Keratinocyte (primary cell): Measurements from ENCODE around the gene MRPL10. TPM values are rescaled to one million over a fixed set of nuclear protein-coding genes. Genes with fewer than 3 reads are reported as not detected.

Experiments used
- DNase-seq: peaks from one replicate; pipeline ENCODE4 v3.0.0-alpha.2; 2011; ENCODE audit warnings: low read depth, missing footprints, low spot score
- FAIRE-seq: peaks from 2 replicates; lab custom pipeline; 2011; peaks lifted over from hg19 to GRCh38; lab: Jason Lieb, UNC
- H2AFZ ChIP-seq: 2 replicates; pipeline ENCODE4 v1.6.0; 2012; ENCODE audit warnings: low read length, control low read depth, inconsistent platforms; ENCODE audit not compliant: control insufficient read depth
- H3K27ac ChIP-seq: 2 replicates; pipeline ENCODE4 v1.5.1; 2011; ENCODE audit warnings: low read length; ENCODE audit not compliant: control insufficient read depth, insufficient read depth
- H3K27me3 ChIP-seq: 3 replicates; pipeline ENCODE4 v1.6.0; 2011; ENCODE audit warnings: low read length; ENCODE audit not compliant: control insufficient read depth, insufficient read depth; ENCODE audit errors: extremely low read depth
- H3K36me3 ChIP-seq, 2 experiments: 2 replicates in 1 of 2; 3 replicates in 1 of 2; pipeline ENCODE4 v1.5.1; 2011; ENCODE audit warnings: low read length in 2 of 2, mild to moderate bottlenecking in 1 of 2; ENCODE audit not compliant: control insufficient read depth in 2 of 2, insufficient read depth in 2 of 2; ENCODE audit errors: extremely low read depth in 1 of 2
- H3K4me1 ChIP-seq: 3 replicates; pipeline ENCODE4 v1.5.1; 2011; ENCODE audit warnings: low read length; ENCODE audit not compliant: control insufficient read depth, insufficient read depth; ENCODE audit errors: extremely low read depth
- H3K4me2 ChIP-seq: 3 replicates; pipeline ENCODE4 v1.6.0; 2011; ENCODE audit warnings: low read depth, low read length; ENCODE audit not compliant: control insufficient read depth, insufficient read depth; ENCODE audit errors: extremely low read depth
- H3K4me3 ChIP-seq, 3 experiments: fragments of 200-600 bp in 1 of 3; sonication (generic) in 1 of 3; 2 replicates in 2 of 3; 3 replicates in 1 of 3; pipeline ENCODE4 v1.5.1; 2011 to 2016; ENCODE audit warnings: low read length in 3 of 3, mild to moderate bottlenecking in 3 of 3, control low read depth in 2 of 3, inconsistent platforms in 1 of 3, low read depth in 1 of 3, mixed read lengths in 1 of 3, mixed run types in 1 of 3, moderate library complexity in 1 of 3; ENCODE audit not compliant: control insufficient read depth in 2 of 3, insufficient read depth in 2 of 3; ENCODE audit errors: extremely low read depth in 1 of 3
- H3K79me2 ChIP-seq: 2 replicates; pipeline ENCODE4 v1.6.0; 2012; ENCODE audit warnings: low read length; ENCODE audit not compliant: control insufficient read depth, insufficient read depth
- H3K9ac ChIP-seq: 3 replicates; pipeline ENCODE4 v1.6.0; 2011; ENCODE audit warnings: low read length; ENCODE audit not compliant: control insufficient read depth, insufficient read depth; ENCODE audit errors: extremely low read depth
- H3K9me1 ChIP-seq: 3 replicates; pipeline ENCODE4 v1.6.0; 2011; ENCODE audit warnings: low read length; ENCODE audit not compliant: control insufficient read depth, insufficient read depth; ENCODE audit errors: extremely low read depth
- H3K9me3 ChIP-seq: 2 replicates; pipeline ENCODE4 v1.5.1; 2012; ENCODE audit warnings: low read depth, low read length; ENCODE audit not compliant: control insufficient read depth
- H4K20me1 ChIP-seq: 3 replicates; pipeline ENCODE4 v1.6.0; 2011; ENCODE audit warnings: low read length; ENCODE audit not compliant: control insufficient read depth, insufficient read depth; ENCODE audit errors: extremely low read depth
- CTCF ChIP-seq, 3 experiments: IDR thresholded peaks in 1 of 3; conservative IDR thresholded peaks in 1 of 3; optimal IDR thresholded peaks in 1 of 3; 2 replicates in 2 of 3; 3 replicates in 1 of 3; pipeline versions ENCODE3 to v1.5.1; 2011; ENCODE audit warnings: low read length in 3 of 3, mild to moderate bottlenecking in 3 of 3, moderate library complexity in 2 of 3, control low read depth in 1 of 3, inconsistent platforms in 1 of 3; ENCODE audit not compliant: insufficient read depth in 2 of 3; ENCODE audit errors: extremely low read depth in 1 of 3
- EZH2 ChIP-seq: IDR thresholded peaks from one replicate; pipeline ENCODE4 v1.6.1; 2012; ENCODE audit warnings: inconsistent platforms, mild to moderate bottlenecking, low read length, moderate library complexity
- dilution Hi-C: fragments of 300-500 bp; cut with MboI; formaldehyde crosslinking; loops from one replicate; pipeline ENCODE4 v1.7.0; 2020; ENCODE audit warnings: low sequenced_read_pairs; ENCODE audit not compliant: extremely low pct_ligation_motif_present
- polyA plus RNA-seq, 5 experiments: library from polyadenylated mRNA; depleted of rRNA in 3 of 5; stranded (reverse) in 3 of 5; stranded (forward) in 1 of 5; unstranded in 1 of 5; fragments of >200 nt; gene quantifications; 1 replicate in 1 of 5; 2 replicates in 3 of 5; 3 replicates in 1 of 5; pipeline versions ENCODE4 v1.2.1 to v1.2.3, GENCODE V29; 2011 to 2012; ENCODE audit warnings: missing spikeins in 2 of 5, low read depth in 1 of 5, low replicate concordance in 1 of 5

MRPL10 gene
- polyA plus RNA-seq, 1 donor (not counting 4 experiments of a cell fraction or from before 2014, with no cell fraction given) = 42.4 TPM

- Histone ChIP-seq H3K79me2 (peaks cover 5% of the 10 kb centered on the region), H3K27me3 (no peaks in the 10 kb centered on the region), H3K27ac (peak overlapping the region; percentile 68), H3K9ac (peak overlapping the region; percentile 81), H3K36me3 (peaks cover 0 to 13% of the 10 kb centered on the region in 2 experiments), H2AFZ (peak overlapping the region; percentile 96), H4K20me1 (no peaks in the 10 kb centered on the region), H3K9me1 (no peaks in the 10 kb centered on the region), H3K4me2 (peak overlapping the region; percentile 96), H3K4me3 (peak overlapping the region; percentile 78 to 95 (median 88)), H3K9me3 (no peaks in the 10 kb centered on the region), H3K4me1 (peaks cover 27% of the 10 kb centered on the region)
- dilution Hi-C loops = no loop called here
- DNase-seq (no peak), FAIRE-seq (no peak)
- TF ChIP-seq EZH2 (no peak), CTCF (optimal IDR thresholded peaks at IDR 0.05 in 1 of 3, IDR thresholded peaks at IDR 0.05 in 1 of 3, conservative IDR thresholded peaks at IDR 0.05 in 1 of 3; ENCODE audit: extremely low read depth in 1 of 3, insufficient read depth in 2 of 3, low read length in 3 of 3) (no peak)
These were observed 10.3 kb upstream of the MRPL10 start for GRCh38 chr17:47841488-47842291.

- Histone ChIP-seq H3K4me1 (peaks cover 21% of the 10 kb centered on the region), H3K27me3 (no peaks in the 10 kb centered on the region), H3K79me2 (peaks cover 5% of the 10 kb centered on the region), H3K9ac (peak within 1 kb of the TSS; percentile 81), H3K4me3 (peak within 1 kb of the TSS; percentile 78 to 95 (median 88)), H3K4me2 (peak within 1 kb of the TSS; percentile 96), H3K9me3 (no peaks in the 10 kb centered on the region), H3K27ac (peak within 1 kb of the TSS; percentile 68), H2AFZ (peak within 1 kb of the TSS; percentile 96), H4K20me1 (no peaks in the 10 kb centered on the region), H3K36me3 (peaks cover 0 to 16% of the 10 kb centered on the region in 2 experiments), H3K9me1 (no peaks in the 10 kb centered on the region)
- DNase-seq = no peak
- dilution Hi-C loops = no loop called here
- no peak for TF ChIP-seq EZH2
- TF ChIP-seq CTCF (optimal IDR thresholded peaks at IDR 0.05 in 1 of 3, IDR thresholded peaks at IDR 0.05 in 1 of 3, conservative IDR thresholded peaks at IDR 0.05 in 1 of 3; ENCODE audit: extremely low read depth in 1 of 3, insufficient read depth in 2 of 3, low read length in 3 of 3) = peak; percentile 88 to 98 (median 92)
- FAIRE-seq = peak; percentile 13
These were observed 9.6 kb upstream of the MRPL10 start, which contains the start of gene SCRN2 for GRCh38 chr17:47840742-47841487. Gene SCRN2, minus strand, starts transcription at chr17:47841273. Its CDS starts 430 bp downstream, at chr17:47840843.
